ENCODE measurements around the gene PRCD.
"Not testable (repeated sequence)": the region's sequence is repeated elsewhere in the genome, so short reads cannot be mapped to it uniquely, and the experiment has no call there.

PRCD gene

GRCh38 chr17:76556765-76557367, 17.0 kb downstream of the PRCD start:
- DNase-seq (ENCODE audit: low spot score): peak; percentile 47

GRCh38 chr17:76557368-76558197, 17.7 kb downstream of the PRCD start:
- DNase-seq (ENCODE audit: low spot score): peak; percentile 96

GRCh38 chr17:76558198-76559095, 18.6 kb downstream of the PRCD start:
- DNase-seq (ENCODE audit: low spot score): peak; percentile 47

GRCh38 chr17:76559460-76559859, 19.6 kb downstream of the PRCD start:
- DNase-seq (ENCODE audit: low spot score): not testable (repeated sequence)

GRCh38 chr17:76560036-76560876, 20.4 kb downstream of the PRCD start:
- no peak for DNase-seq (ENCODE audit: low spot score)

- DNase-seq (ENCODE audit: low spot score): peak; percentile 43
These were observed 21.0 kb downstream of the PRCD start for GRCh38 chr17:76560877-76561221.

GRCh38 chr17:76561332-76561731, 21.5 kb downstream of the PRCD start:
- no peak for DNase-seq (ENCODE audit: low spot score)

GRCh38 chr17:76561799-76562268, 22.0 kb downstream of the PRCD start:
- peak; percentile 68 for DNase-seq (ENCODE audit: low spot score)

- DNase-seq (ENCODE audit: low spot score): peak; percentile 57
These were observed 22.9 kb downstream of the PRCD start for GRCh38 chr17:76562734-76563148.

- DNase-seq (ENCODE audit: low spot score): not testable (repeated sequence)
These were observed 23.5 kb downstream of the PRCD start for GRCh38 chr17:76563359-76563758.

- DNase-seq (ENCODE audit: low spot score): peak; percentile 82
These were observed 25.3 kb downstream of the PRCD start for GRCh38 chr17:76564991-76565727.

GRCh38 chr17:76565728-76566612, 26.1 kb downstream of the PRCD start:
- DNase-seq (ENCODE audit: low spot score): no peak

GRCh38 chr17:76566613-76566943, 26.7 kb downstream of the PRCD start:
- no peak for DNase-seq (ENCODE audit: low spot score)

GRCh38 chr17:76566988-76567431, 27.2 kb downstream of the PRCD start:
- no peak for DNase-seq (ENCODE audit: low spot score)

- no peak for DNase-seq (ENCODE audit: low spot score)
These were observed 28.0 kb downstream of the PRCD start for GRCh38 chr17:76567634-76568432.

- no peak for DNase-seq (ENCODE audit: low spot score)
These were observed 29.0 kb downstream of the PRCD start for GRCh38 chr17:76568811-76569221.

- DNase-seq (ENCODE audit: low spot score): peak; percentile 54
These were observed 29.9 kb downstream of the PRCD start for GRCh38 chr17:76569607-76570279.

- DNase-seq (ENCODE audit: low spot score): no peak
These were observed 30.6 kb downstream of the PRCD start for GRCh38 chr17:76570457-76570856.
